NCI-H2196 (cell line): ENCODE measurements around the gene NLRP14.
A peak's percentile ranks its signal among the peaks of the same experiment; 100 is the strongest.

Experiments
- DNase-seq: peaks from one replicate; lab custom pipeline; 2025; ENCODE audit not compliant: unreplicated experiment; lab: John Stamatoyannopoulos, UW

NLRP14 gene

GRCh38 chr11:7056828-7057513 lies 36.7 kb downstream of the NLRP14 start:
- DNase-seq = no peak

- no peak for DNase-seq
Measured at GRCh38 chr11:7057641-7058040, 37.4 kb downstream of the NLRP14 start.

DNA sequence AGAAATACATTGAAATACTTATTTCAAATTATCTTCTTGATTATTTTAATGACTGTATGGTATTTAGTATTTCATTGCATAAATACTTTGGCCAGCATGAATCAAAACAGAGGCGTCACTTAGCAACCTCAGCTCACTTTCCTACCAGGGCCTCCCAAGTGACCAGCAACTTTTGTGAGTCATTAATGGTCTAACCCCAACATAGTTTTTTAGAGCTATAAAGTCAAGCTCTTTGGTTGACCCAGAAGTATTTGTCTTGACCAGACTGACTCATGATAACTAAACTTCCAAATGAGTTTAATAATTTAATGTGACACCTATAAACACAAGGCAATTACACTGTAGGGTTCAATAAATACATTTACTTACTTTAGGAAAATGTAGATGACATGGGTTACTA lies 40.6 kb downstream of the NLRP14 start:
- no peak for DNase-seq

GRCh38 chr11:7062534-7062933 lies 42.3 kb downstream of the NLRP14 start:
- DNase-seq = no peak

DNA sequence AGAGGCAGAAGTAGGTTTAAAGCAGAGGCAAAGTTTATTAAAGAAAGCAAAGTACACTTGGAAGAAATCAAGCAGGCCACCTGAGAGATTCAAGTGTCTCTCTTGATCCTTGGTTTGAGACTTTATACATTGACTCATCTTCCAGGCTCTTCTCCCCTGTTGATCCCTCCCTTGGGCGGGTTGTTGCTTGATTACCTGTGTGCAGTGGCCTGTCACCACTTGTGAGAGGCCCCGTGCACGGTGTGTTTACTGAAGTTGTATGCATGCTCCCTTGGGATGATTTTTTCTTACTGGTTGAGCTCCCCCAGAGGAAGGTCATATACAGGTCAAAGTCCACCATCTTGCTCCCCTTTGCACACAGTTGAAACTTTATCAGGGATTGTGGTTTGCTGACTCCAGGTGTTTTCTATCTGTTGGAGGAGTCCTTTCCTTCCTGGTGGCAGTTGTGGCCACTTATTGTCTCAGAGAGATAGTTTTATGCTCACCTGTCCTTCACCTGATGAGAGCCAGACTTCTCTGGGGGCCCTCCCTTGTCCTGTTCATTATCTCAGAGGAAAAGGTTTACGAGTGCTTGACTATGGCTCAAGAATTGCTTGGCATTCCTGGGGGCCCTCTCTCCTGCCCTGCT lies 52.2 kb downstream of the NLRP14 start:
- DNase-seq = no peak

GRCh38 chr11:7077101-7077500 lies 56.8 kb downstream of the NLRP14 start:
- DNase-seq = no peak

- no peak for DNase-seq
Measured at GRCh38 chr11:7079545-7080135, 59.4 kb downstream of the NLRP14 start.

- DNase-seq = no peak
Measured at GRCh38 chr11:7080900-7081299, 60.6 kb downstream of the NLRP14 start.

DNA sequence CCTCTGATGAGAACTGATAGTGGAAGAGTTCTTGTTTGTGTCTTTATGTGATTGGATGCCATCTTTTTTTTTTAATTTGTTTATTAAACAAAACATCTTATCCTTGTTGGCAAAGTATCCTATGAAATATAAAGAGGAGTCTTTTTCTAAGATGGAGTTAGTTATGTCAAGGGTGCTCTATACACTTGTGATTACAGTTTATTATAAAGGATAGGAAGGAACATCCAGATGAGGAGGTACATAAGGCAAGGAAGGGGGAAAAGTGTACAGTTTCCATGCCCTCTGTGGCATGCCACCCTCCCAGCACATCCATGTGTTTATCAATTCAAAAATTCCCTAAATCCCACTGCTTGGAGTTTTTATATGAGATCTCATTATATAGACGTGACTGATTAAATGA lies 61.2 kb downstream of the NLRP14 start:
- no peak for DNase-seq

DNA sequence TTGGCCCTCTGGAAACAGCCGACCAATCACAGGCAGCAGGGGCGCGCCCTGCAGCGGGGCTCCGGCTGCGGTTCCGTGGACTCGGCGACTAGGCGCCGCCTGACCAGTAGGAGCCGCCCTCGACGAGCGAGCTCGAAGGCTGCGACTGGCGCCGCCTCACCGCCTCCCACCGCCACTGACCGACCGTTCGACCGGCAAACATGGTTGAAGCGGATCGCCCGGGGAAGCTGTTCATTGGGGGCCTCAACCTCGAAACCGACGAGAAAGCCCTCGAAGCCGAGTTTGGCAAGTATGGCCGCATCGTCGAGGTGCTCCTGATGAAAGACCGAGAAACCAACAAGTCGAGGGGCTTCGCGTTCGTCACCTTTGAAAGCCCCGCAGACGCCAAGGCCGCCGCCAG lies 68.6 kb downstream of the NLRP14 start, which contains the start of gene RBMXL2:
Gene RBMXL2, plus strand, starts transcription at position 78 of the 400 bp plus-strand sequence. Its CDS starts 123 bp downstream, at position 201.
- no peak for DNase-seq

- no peak for DNase-seq
Measured at GRCh38 chr11:7089328-7090251, 69.3 kb downstream of the NLRP14 start.

DNA sequence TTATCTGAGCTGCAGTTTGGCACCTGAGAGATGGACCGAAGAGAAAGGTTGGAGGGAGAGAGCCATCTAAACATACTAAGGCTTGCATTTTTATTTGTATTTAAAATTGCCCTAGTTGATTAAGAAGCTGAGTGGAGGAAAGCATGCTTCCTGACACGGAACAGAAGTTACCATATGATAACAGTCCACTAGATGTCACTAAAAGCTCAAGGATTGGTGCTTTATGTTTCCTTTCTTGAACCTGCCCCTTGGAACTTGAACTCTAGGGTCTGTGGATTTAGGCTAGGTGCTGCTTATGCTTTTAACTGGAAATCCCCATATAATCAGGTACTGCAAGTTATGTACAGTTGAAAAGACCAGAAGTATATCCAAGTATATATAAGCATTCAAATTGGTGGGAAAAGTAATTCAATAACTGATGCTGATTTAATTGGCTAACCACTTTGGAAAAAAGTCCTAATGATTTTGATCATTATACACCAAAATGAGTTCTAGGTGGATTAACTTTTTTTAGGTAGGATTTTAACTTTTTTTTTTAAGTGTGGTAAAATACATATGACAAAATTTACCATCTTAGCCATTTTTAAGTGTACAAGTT lies 78.1 kb downstream of the NLRP14 start:
- peak; percentile 59 for DNase-seq

- DNase-seq = no peak
Measured at GRCh38 chr11:7115780-7116179, 95.5 kb downstream of the NLRP14 start.

- DNase-seq = no peak
Measured at GRCh38 chr11:7116370-7116769, 96.1 kb downstream of the NLRP14 start.
